GM23338 (cell line): Measurements from ENCODE around the gene HTR1A. TPM values are rescaled to one million over a fixed set of nuclear protein-coding genes. Genes with fewer than 3 reads are reported as not detected.

Source experiments
- ATAC-seq: fragments of 200-7000 bp; cut with Tn5 transposase; 3 replicates; pipeline ENCODE4 v1.9.1; 2020
- DNase-seq: peaks from one replicate; pipeline ENCODE4 v3.0.0-alpha.2; 2015; ENCODE audit warnings: low spot score
- H2AFZ ChIP-seq: fragments of 200-600 bp; sonication (generic); 2 replicates; pipeline ENCODE4 v1.8.0; 2016; ENCODE audit warnings: antibody characterized with exemption, mild to moderate bottlenecking, moderate library complexity
- H3F3A ChIP-seq: fragments of 200-600 bp; sonication (generic); replicated peaks from 2 replicates; pipeline ENCODE4 v1.8.0; 2017; ENCODE audit warnings: antibody characterized with exemption, mixed run types, low read depth
- H3K27ac ChIP-seq: fragments of 200-600 bp; sonication (generic); 2 replicates; pipeline ENCODE4 v1.6.1; 2016; ENCODE audit warnings: low read depth
- H3K27me3 ChIP-seq: fragments of 200-600 bp; sonication (generic); 2 replicates; pipeline ENCODE4 v1.8.0; 2016; ENCODE audit warnings: mild to moderate bottlenecking, mixed run types, moderate library complexity; ENCODE audit not compliant: insufficient read depth
- H3K36me3 ChIP-seq: fragments of 200-600 bp; sonication (generic); 2 replicates; pipeline ENCODE4 v1.8.0; 2016; ENCODE audit warnings: mild to moderate bottlenecking; ENCODE audit not compliant: insufficient read depth
- H3K4me1 ChIP-seq: fragments of 200-600 bp; sonication (generic); 2 replicates; pipeline ENCODE4 v1.8.0; 2016; ENCODE audit warnings: mild to moderate bottlenecking, moderate library complexity; ENCODE audit not compliant: insufficient read depth
- H3K4me2 ChIP-seq: fragments of 200-600 bp; sonication (generic); 2 replicates; pipeline ENCODE4 v1.7.1; 2017; ENCODE audit warnings: mixed run types
- H3K4me3 ChIP-seq: fragments of 200-600 bp; sonication (generic); 2 replicates; pipeline ENCODE4 v1.6.1; 2016; ENCODE audit warnings: mixed run types
- H3K79me2 ChIP-seq: fragments of 200-600 bp; sonication (generic); replicated peaks from 2 replicates; pipeline ENCODE4 v1.8.0; 2017; ENCODE audit warnings: mild to moderate bottlenecking; ENCODE audit not compliant: insufficient read depth
- H3K9me2 ChIP-seq: fragments of 200-600 bp; sonication (generic); 2 replicates; pipeline ENCODE4 v1.8.0; 2017; ENCODE audit not compliant: insufficient read depth
- H4K20me1 ChIP-seq: fragments of 200-600 bp; sonication (generic); replicated peaks from 2 replicates; pipeline ENCODE4 v1.8.0; 2017; ENCODE audit warnings: mild to moderate bottlenecking; ENCODE audit not compliant: insufficient read depth
- H3K27ac Mint-ChIP-seq: 2 replicates; pipeline ENCODE4 v1.8.0; 2020; ENCODE audit warnings: inconsistent platforms, mild to moderate bottlenecking, moderate library complexity, mixed read lengths
- H3K27me3 Mint-ChIP-seq: 3 replicates; pipeline ENCODE4 v1.8.0; 2022; ENCODE audit warnings: low read depth, mild to moderate bottlenecking, moderate library complexity, mixed read lengths, inconsistent platforms; ENCODE audit not compliant: insufficient read depth, poor library complexity
- H3K36me3 Mint-ChIP-seq: 3 replicates; pipeline ENCODE4 v1.8.0; 2021; ENCODE audit warnings: low read depth, mild to moderate bottlenecking, inconsistent platforms, moderate library complexity, mixed read lengths
- H3K4me1 Mint-ChIP-seq: 3 replicates; pipeline ENCODE4 v1.8.0; 2020; ENCODE audit warnings: mild to moderate bottlenecking, inconsistent platforms, mixed read lengths
- H3K4me3 Mint-ChIP-seq: 3 replicates; pipeline ENCODE4 v1.8.0; 2021; ENCODE audit warnings: moderate library complexity, mild to moderate bottlenecking, inconsistent platforms, mixed read lengths
- H3K9me3 Mint-ChIP-seq: 3 replicates; pipeline ENCODE4 v1.8.0; 2020; ENCODE audit warnings: moderate library complexity, mild to moderate bottlenecking, inconsistent platforms, mixed read lengths
- JUNB ChIP-seq: IDR thresholded peaks from one replicate; pipeline ENCODE4 v1.6.1; 2016; ENCODE audit warnings: antibody characterized with exemption; ENCODE audit not compliant: unreplicated experiment
- NANOG ChIP-seq: IDR thresholded peaks from 2 replicates; pipeline ENCODE4 v1.6.1; 2016; ENCODE audit warnings: antibody characterized with exemption, borderline replicate concordance
- STAT1 ChIP-seq: IDR thresholded peaks from one replicate; pipeline ENCODE4 v1.6.1; 2016; ENCODE audit warnings: antibody characterized with exemption; ENCODE audit not compliant: unreplicated experiment
- ZNF114 ChIP-seq: fragments of 250-450 bp; sonication (Bioruptor Pico); IDR thresholded peaks from 2 replicates; pipeline ENCODE4 v1.5.0; 2020; ENCODE audit warnings: mild to moderate bottlenecking, moderate library complexity
- polyA plus RNA-seq: library from polyadenylated mRNA; unstranded; fragments of >200 nt; fragmentation: Nextera tagmentation; extraction: Ambion mirVana; gene quantifications from 2 replicates; pipeline ENCODE4 v1.2.1, GENCODE V29; 2016
- total RNA-seq: library from RNA; depleted of rRNA; stranded (reverse); fragments of >200 nt; shearing (Covaris generic); gene quantifications from 2 replicates; pipeline ENCODE4 v1.2.3, GENCODE V29; 2014
- TF ChIP-seq, protein P1 (sequence below): fragments of 250-450 bp; sonication (Bioruptor Pico); IDR thresholded peaks from 2 replicates; pipeline ENCODE4 v1.5.0; 2020; ENCODE audit warnings: mild to moderate bottlenecking, moderate library complexity
- TF ChIP-seq, protein P2 (sequence below): IDR thresholded peaks from 2 replicates; pipeline ENCODE4 v1.6.1; 2016; ENCODE audit warnings: antibody characterized with exemption
- TF ChIP-seq, protein P3 (sequence below), 2 experiments: fragments of 200-600 bp in 1 of 2; sonication (generic) in 1 of 2; conservative IDR thresholded peaks; 2 replicates each; pipeline versions ENCODE4 v1.5.1 to v1.6.1; 2016 to 2017; ENCODE audit warnings: antibody characterized with exemption in 2 of 2, low read depth in 2 of 2, mild to moderate bottlenecking in 2 of 2, moderate library complexity in 1 of 2
- TF ChIP-seq, protein P4 (sequence below): IDR thresholded peaks from one replicate; pipeline ENCODE4 v1.6.1; 2018; ENCODE audit warnings: antibody characterized with exemption; ENCODE audit not compliant: unreplicated experiment

HTR1A gene
- total and polyA plus RNA-seq, 2 experiments from 2014 or later: 1.1 to 2.3 TPM

DNA sequence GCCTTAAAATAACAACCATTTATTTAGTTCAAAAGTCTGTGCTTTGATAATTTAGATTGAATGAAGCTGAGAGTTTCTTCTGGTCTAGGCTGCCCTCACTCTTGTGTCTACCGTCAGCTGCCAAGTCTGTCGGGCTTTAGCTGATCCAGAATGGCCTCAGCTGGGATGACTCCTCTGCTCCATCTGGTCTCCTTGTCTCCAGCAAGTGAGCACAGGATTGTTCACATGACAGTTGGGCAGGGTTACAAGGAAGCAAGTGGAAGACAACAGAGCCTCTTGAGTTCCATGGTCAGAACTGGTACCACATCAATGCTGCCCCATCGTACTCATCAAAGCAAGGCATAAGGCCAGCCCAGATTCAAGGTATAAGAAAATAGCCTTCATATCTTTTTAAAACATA, 9.0 kb downstream of the HTR1A start:
- ATAC-seq: no peak
- H3K4me2 ChIP-seq: no peak overlapping the region
- no peak overlapping the region for H2AFZ ChIP-seq
- 0 out of 2 replicates have a peak, but pooled peaks cover 2% of the 10 kb centered on the region for H3F3A ChIP-seq
- no peak overlapping the region for H3K27ac Mint-ChIP-seq
- no peaks in the 10 kb centered on the region for H3K79me2 ChIP-seq
- H3K27me3 ChIP-seq: peaks cover 3% of the 10 kb centered on the region; the same call in 1 of the 2 replicates
- peaks cover 24% of the 10 kb centered on the region for H3K4me1 Mint-ChIP-seq
- no peaks in the 10 kb centered on the region for H3K27me3 Mint-ChIP-seq
- TF ChIP-seq JUNB (no peak), ZNF114 (CRISPR knock-in tag) (no peak), NANOG (no peak)
- TF ChIP-seq, protein P1, sequence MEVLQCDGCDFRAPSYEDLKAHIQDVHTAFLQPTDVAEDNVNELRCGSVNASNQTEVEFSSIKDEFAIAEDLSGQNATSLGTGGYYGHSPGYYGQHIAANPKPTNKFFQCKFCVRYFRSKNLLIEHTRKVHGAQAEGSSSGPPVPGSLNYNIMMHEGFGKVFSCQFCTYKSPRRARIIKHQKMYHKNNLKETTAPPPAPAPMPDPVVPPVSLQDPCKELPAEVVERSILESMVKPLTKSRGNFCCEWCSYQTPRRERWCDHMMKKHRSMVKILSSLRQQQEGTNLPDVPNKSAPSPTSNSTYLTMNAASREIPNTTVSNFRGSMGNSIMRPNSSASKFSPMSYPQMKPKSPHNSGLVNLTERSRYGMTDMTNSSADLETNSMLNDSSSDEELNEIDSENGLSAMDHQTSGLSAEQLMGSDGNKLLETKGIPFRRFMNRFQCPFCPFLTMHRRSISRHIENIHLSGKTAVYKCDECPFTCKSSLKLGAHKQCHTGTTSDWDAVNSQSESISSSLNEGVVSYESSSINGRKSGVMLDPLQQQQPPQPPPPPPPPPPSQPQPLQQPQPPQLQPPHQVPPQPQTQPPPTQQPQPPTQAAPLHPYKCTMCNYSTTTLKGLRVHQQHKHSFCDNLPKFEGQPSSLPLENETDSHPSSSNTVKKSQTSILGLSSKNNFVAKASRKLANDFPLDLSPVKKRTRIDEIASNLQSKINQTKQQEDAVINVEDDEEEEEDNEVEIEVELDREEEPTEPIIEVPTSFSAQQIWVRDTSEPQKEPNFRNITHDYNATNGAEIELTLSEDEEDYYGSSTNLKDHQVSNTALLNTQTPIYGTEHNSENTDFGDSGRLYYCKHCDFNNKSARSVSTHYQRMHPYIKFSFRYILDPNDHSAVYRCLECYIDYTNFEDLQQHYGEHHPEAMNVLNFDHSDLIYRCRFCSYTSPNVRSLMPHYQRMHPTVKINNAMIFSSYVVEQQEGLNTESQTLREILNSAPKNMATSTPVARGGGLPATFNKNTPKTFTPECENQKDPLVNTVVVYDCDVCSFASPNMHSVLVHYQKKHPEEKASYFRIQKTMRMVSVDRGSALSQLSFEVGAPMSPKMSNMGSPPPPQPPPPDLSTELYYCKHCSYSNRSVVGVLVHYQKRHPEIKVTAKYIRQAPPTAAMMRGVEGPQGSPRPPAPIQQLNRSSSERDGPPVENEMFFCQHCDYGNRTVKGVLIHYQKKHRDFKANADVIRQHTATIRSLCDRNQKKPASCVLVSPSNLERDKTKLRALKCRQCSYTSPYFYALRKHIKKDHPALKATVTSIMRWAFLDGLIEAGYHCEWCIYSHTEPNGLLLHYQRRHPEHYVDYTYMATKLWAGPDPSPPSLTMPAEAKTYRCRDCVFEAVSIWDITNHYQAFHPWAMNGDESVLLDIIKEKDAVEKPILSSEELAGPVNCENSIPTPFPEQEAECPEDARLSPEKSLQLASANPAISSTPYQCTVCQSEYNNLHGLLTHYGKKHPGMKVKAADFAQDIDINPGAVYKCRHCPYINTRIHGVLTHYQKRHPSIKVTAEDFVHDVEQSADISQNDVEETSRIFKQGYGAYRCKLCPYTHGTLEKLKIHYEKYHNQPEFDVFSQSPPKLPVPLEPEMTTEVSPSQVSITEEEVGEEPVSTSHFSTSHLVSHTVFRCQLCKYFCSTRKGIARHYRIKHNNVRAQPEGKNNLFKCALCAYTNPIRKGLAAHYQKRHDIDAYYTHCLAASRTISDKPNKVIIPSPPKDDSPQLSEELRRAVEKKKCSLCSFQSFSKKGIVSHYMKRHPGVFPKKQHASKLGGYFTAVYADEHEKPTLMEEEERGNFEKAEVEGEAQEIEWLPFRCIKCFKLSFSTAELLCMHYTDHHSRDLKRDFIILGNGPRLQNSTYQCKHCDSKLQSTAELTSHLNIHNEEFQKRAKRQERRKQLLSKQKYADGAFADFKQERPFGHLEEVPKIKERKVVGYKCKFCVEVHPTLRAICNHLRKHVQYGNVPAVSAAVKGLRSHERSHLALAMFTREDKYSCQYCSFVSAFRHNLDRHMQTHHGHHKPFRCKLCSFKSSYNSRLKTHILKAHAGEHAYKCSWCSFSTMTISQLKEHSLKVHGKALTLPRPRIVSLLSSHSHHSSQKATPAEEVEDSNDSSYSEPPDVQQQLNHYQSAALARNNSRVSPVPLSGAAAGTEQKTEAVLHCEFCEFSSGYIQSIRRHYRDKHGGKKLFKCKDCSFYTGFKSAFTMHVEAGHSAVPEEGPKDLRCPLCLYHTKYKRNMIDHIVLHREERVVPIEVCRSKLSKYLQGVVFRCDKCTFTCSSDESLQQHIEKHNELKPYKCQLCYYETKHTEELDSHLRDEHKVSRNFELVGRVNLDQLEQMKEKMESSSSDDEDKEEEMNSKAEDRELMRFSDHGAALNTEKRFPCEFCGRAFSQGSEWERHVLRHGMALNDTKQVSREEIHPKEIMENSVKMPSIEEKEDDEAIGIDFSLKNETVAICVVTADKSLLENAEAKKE (CRISPR knock-in tag): no peak
- TF ChIP-seq, protein P2, sequence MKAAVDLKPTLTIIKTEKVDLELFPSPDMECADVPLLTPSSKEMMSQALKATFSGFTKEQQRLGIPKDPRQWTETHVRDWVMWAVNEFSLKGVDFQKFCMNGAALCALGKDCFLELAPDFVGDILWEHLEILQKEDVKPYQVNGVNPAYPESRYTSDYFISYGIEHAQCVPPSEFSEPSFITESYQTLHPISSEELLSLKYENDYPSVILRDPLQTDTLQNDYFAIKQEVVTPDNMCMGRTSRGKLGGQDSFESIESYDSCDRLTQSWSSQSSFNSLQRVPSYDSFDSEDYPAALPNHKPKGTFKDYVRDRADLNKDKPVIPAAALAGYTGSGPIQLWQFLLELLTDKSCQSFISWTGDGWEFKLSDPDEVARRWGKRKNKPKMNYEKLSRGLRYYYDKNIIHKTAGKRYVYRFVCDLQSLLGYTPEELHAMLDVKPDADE: no peak
- no peaks in the 10 kb centered on the region for H3K9me3 Mint-ChIP-seq
- no peaks in the 10 kb centered on the region for H3K9me2 ChIP-seq
- peaks cover 17% of the 10 kb centered on the region for H3K4me1 ChIP-seq
- H4K20me1 ChIP-seq: no peaks in the 10 kb centered on the region
- no peak overlapping the region for H3K4me3 Mint-ChIP-seq
- no peak overlapping the region for H3K27ac ChIP-seq
- no peaks in the 10 kb centered on the region for H3K36me3 Mint-ChIP-seq
- DNase-seq: no peak
- H3K36me3 ChIP-seq: no peaks in the 10 kb centered on the region
- H3K4me3 ChIP-seq: no peak overlapping the region

DNA sequence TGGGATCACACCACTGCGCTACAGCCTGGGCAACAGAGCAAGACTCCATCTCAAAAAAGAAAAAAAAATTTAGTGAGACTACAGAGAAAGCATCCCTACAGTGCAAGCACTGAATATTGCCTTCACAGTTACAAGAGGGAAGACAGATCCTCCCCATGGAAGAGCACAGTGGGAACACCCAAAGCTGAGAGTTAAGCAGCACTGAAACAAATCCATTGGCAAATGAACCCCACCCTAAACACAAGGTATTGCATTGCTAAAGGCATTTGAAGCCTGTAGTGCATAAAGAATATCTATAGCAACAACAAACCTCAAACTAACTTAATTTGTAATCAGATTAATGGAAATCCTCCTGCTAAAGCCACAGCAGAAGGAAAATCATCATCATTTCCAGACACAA, 27.1 kb downstream of the HTR1A start:
- no peak for ATAC-seq
- H3K9me3 Mint-ChIP-seq: peaks cover 4% of the 10 kb centered on the region; the same call in 1 of the 3 replicates
- no peak overlapping the region for H3K4me2 ChIP-seq
- H3K4me3 Mint-ChIP-seq: no peak overlapping the region
- H3K4me3 ChIP-seq: no peak overlapping the region
- DNase-seq: no peak
- H3K27me3 Mint-ChIP-seq: peaks cover 3% of the 10 kb centered on the region
- H3K36me3 ChIP-seq: no peaks in the 10 kb centered on the region
- no peak overlapping the region for H2AFZ ChIP-seq
- H3K27me3 ChIP-seq: no peaks in the 10 kb centered on the region
- no peaks in the 10 kb centered on the region for H4K20me1 ChIP-seq
- no peaks in the 10 kb centered on the region for H3K79me2 ChIP-seq
- no peak overlapping the region for H3K27ac Mint-ChIP-seq
- no peaks in the 10 kb centered on the region for H3K36me3 Mint-ChIP-seq
- no peak overlapping the region for H3K27ac ChIP-seq
- no peaks in the 10 kb centered on the region for H3F3A ChIP-seq
- H3K4me1 Mint-ChIP-seq: peaks cover 3% of the 10 kb centered on the region
- 0 out of 2 replicates have a peak, but pooled peaks cover 2% of the 10 kb centered on the region for H3K4me1 ChIP-seq
- H3K9me2 ChIP-seq: no peaks in the 10 kb centered on the region
- TF ChIP-seq, protein P3, sequence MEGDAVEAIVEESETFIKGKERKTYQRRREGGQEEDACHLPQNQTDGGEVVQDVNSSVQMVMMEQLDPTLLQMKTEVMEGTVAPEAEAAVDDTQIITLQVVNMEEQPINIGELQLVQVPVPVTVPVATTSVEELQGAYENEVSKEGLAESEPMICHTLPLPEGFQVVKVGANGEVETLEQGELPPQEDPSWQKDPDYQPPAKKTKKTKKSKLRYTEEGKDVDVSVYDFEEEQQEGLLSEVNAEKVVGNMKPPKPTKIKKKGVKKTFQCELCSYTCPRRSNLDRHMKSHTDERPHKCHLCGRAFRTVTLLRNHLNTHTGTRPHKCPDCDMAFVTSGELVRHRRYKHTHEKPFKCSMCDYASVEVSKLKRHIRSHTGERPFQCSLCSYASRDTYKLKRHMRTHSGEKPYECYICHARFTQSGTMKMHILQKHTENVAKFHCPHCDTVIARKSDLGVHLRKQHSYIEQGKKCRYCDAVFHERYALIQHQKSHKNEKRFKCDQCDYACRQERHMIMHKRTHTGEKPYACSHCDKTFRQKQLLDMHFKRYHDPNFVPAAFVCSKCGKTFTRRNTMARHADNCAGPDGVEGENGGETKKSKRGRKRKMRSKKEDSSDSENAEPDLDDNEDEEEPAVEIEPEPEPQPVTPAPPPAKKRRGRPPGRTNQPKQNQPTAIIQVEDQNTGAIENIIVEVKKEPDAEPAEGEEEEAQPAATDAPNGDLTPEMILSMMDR (conservative IDR thresholded peaks at IDR 0.05; ENCODE audit: low read depth in 2 of 2): no peak
- TF ChIP-seq, protein P4, sequence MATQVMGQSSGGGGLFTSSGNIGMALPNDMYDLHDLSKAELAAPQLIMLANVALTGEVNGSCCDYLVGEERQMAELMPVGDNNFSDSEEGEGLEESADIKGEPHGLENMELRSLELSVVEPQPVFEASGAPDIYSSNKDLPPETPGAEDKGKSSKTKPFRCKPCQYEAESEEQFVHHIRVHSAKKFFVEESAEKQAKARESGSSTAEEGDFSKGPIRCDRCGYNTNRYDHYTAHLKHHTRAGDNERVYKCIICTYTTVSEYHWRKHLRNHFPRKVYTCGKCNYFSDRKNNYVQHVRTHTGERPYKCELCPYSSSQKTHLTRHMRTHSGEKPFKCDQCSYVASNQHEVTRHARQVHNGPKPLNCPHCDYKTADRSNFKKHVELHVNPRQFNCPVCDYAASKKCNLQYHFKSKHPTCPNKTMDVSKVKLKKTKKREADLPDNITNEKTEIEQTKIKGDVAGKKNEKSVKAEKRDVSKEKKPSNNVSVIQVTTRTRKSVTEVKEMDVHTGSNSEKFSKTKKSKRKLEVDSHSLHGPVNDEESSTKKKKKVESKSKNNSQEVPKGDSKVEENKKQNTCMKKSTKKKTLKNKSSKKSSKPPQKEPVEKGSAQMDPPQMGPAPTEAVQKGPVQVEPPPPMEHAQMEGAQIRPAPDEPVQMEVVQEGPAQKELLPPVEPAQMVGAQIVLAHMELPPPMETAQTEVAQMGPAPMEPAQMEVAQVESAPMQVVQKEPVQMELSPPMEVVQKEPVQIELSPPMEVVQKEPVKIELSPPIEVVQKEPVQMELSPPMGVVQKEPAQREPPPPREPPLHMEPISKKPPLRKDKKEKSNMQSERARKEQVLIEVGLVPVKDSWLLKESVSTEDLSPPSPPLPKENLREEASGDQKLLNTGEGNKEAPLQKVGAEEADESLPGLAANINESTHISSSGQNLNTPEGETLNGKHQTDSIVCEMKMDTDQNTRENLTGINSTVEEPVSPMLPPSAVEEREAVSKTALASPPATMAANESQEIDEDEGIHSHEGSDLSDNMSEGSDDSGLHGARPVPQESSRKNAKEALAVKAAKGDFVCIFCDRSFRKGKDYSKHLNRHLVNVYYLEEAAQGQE: no peak
- no peak for TF ChIP-seq STAT1
- no peak for TF ChIP-seq NANOG
